ENCODE measurements around the gene OBP2B.
"Not testable (repeated sequence)": the region's sequence is repeated elsewhere in the genome, so short reads cannot be mapped to it uniquely, and the experiment has no call there.

The OBP2B gene

GRCh38 chr9:133221177-133221809 lies 12.2 kb upstream of the OBP2B start:
- H2BK5ac ChIP-seq (ENCODE audit: low read depth, low read length, poor library complexity, severe bottlenecking), result no peak overlapping the region
- no peak overlapping the region for H2AK5ac ChIP-seq (ENCODE audit: low read length, severe bottlenecking)
- no peaks in the 10 kb centered on the region for H3K9me3 ChIP-seq (ENCODE audit: control insufficient read depth, low read length)
- H3K9ac ChIP-seq (ENCODE audit: low read length), result no peak overlapping the region
- no peak overlapping the region for H2AFZ ChIP-seq (ENCODE audit: low read depth, low read length)
- peaks cover 37 to 61% of the 10 kb centered on the region in 2 experiments for H3K27me3 ChIP-seq (ENCODE audit: control insufficient read depth in 1 of 2, insufficient read depth in 1 of 2, low read length in 2 of 2)
- 75% methylated on average over 11 of the region's 12 CpGs for WGBS
- no peak overlapping the region for H4K8ac ChIP-seq (ENCODE audit: low read length)
- no peaks in the 10 kb centered on the region for H3K36me3 ChIP-seq (ENCODE audit: control insufficient read depth in 1 of 2, insufficient read depth in 2 of 2, low read depth in 1 of 2, low read length in 2 of 2)
- no peak overlapping the region for H3K27ac ChIP-seq (ENCODE audit: low read length, poor library complexity, severe bottlenecking)
- no peak overlapping the region for H4K91ac ChIP-seq (ENCODE audit: low read length)
- no peak overlapping the region for H3K4me3 ChIP-seq (ENCODE audit: insufficient read depth in 1 of 2, low read depth in 1 of 2, low read length in 2 of 2)
- no peak overlapping the region for H2BK15ac ChIP-seq (ENCODE audit: low read depth, poor library complexity, severe bottlenecking)
- H3K4ac ChIP-seq (ENCODE audit: low read depth in 1 of 2, low read length in 2 of 2), result no peak overlapping the region
- H2BK120ac ChIP-seq (ENCODE audit: low read depth, low read length), result no peak overlapping the region
- H3K18ac ChIP-seq (ENCODE audit: low read depth in 1 of 2, low read length in 2 of 2), result no peak overlapping the region
- DNase-seq, result no peak
- no peak overlapping the region for H3K14ac ChIP-seq (ENCODE audit: low read length in 2 of 2)
- no peaks in the 10 kb centered on the region for H3K4me1 ChIP-seq (ENCODE audit: control insufficient read depth, insufficient read depth, low read depth, low read length)
- no peak overlapping the region for H2BK12ac ChIP-seq (ENCODE audit: low read length in 2 of 2)
- no peak overlapping the region for H3K4me2 ChIP-seq (ENCODE audit: low read length, poor library complexity, severe bottlenecking)
- H3K23ac ChIP-seq (ENCODE audit: low read length in 2 of 2), result no peak overlapping the region
- H3K79me1 ChIP-seq (replicated peaks; ENCODE audit: low read length, poor library complexity, severe bottlenecking), result no peaks in the 10 kb centered on the region

- not testable (repeated sequence) for H3K18ac ChIP-seq (ENCODE audit: low read depth in 1 of 2, low read length in 2 of 2); H3K27ac ChIP-seq (ENCODE audit: low read length, poor library complexity, severe bottlenecking); H2BK12ac ChIP-seq (ENCODE audit: low read length in 2 of 2); H2BK15ac ChIP-seq (ENCODE audit: low read depth, poor library complexity, severe bottlenecking); H3K79me1 ChIP-seq (replicated peaks; ENCODE audit: low read length, poor library complexity, severe bottlenecking); H3K4me2 ChIP-seq (ENCODE audit: low read length, poor library complexity, severe bottlenecking); DNase-seq; H2BK5ac ChIP-seq (ENCODE audit: low read depth, low read length, poor library complexity, severe bottlenecking); H2AK5ac ChIP-seq (ENCODE audit: low read length, severe bottlenecking); H3K36me3 ChIP-seq (ENCODE audit: control insufficient read depth in 1 of 2, insufficient read depth in 2 of 2, low read depth in 1 of 2, low read length in 2 of 2); H2AFZ ChIP-seq (ENCODE audit: low read depth, low read length); H2BK120ac ChIP-seq (ENCODE audit: low read depth, low read length); H3K4me3 ChIP-seq (ENCODE audit: insufficient read depth in 1 of 2, low read depth in 1 of 2, low read length in 2 of 2); H3K4me1 ChIP-seq (ENCODE audit: control insufficient read depth, insufficient read depth, low read depth, low read length); H3K23ac ChIP-seq (ENCODE audit: low read length in 2 of 2); H3K9me3 ChIP-seq (ENCODE audit: control insufficient read depth, low read length); H3K4ac ChIP-seq (ENCODE audit: low read depth in 1 of 2, low read length in 2 of 2); H3K9ac ChIP-seq (ENCODE audit: low read length); H4K8ac ChIP-seq (ENCODE audit: low read length); H3K14ac ChIP-seq (ENCODE audit: low read length in 2 of 2); H4K91ac ChIP-seq (ENCODE audit: low read length)
- H3K27me3 ChIP-seq (ENCODE audit: control insufficient read depth in 1 of 2, insufficient read depth in 1 of 2, low read length in 2 of 2), result peaks cover 20 to 44% of the 10 kb centered on the region in 2 experiments
- WGBS, result 79% methylated on average over 18 of the region's 19 CpGs
These were observed 9.3 kb upstream of the OBP2B start for GRCh38 chr9:133218049-133218975.

GRCh38 chr9:133217333-133217988 lies 8.4 kb upstream of the OBP2B start:
- not testable (repeated sequence) for H3K4ac ChIP-seq (ENCODE audit: low read depth in 1 of 2, low read length in 2 of 2); H2BK12ac ChIP-seq (ENCODE audit: low read length in 2 of 2); H3K9ac ChIP-seq (ENCODE audit: low read length); H3K4me3 ChIP-seq (ENCODE audit: insufficient read depth in 1 of 2, low read depth in 1 of 2, low read length in 2 of 2); H3K4me2 ChIP-seq (ENCODE audit: low read length, poor library complexity, severe bottlenecking); H3K36me3 ChIP-seq (ENCODE audit: control insufficient read depth in 1 of 2, insufficient read depth in 2 of 2, low read depth in 1 of 2, low read length in 2 of 2); H3K23ac ChIP-seq (ENCODE audit: low read length in 2 of 2); H2BK5ac ChIP-seq (ENCODE audit: low read depth, low read length, poor library complexity, severe bottlenecking); H3K9me3 ChIP-seq (ENCODE audit: control insufficient read depth, low read length); H2AK5ac ChIP-seq (ENCODE audit: low read length, severe bottlenecking); H3K4me1 ChIP-seq (ENCODE audit: control insufficient read depth, insufficient read depth, low read depth, low read length); H3K18ac ChIP-seq (ENCODE audit: low read depth in 1 of 2, low read length in 2 of 2); H3K79me1 ChIP-seq (replicated peaks; ENCODE audit: low read length, poor library complexity, severe bottlenecking); DNase-seq; H2AFZ ChIP-seq (ENCODE audit: low read depth, low read length); H3K27ac ChIP-seq (ENCODE audit: low read length, poor library complexity, severe bottlenecking); H2BK15ac ChIP-seq (ENCODE audit: low read depth, poor library complexity, severe bottlenecking); H4K8ac ChIP-seq (ENCODE audit: low read length); H4K91ac ChIP-seq (ENCODE audit: low read length); H2BK120ac ChIP-seq (ENCODE audit: low read depth, low read length)
- Histone ChIP-seq H3K14ac (ENCODE audit: low read length in 2 of 2) (peak overlapping the region in 1 of 2 experiments; percentile 41), H3K27me3 (ENCODE audit: control insufficient read depth in 1 of 2, insufficient read depth in 1 of 2, low read length in 2 of 2) (peaks cover 15 to 45% of the 10 kb centered on the region in 2 experiments)
- 83% methylated on average over 10 of the region's 12 CpGs for WGBS

GRCh38 chr9:133214276-133214675 lies 5.2 kb upstream of the OBP2B start:
- H3K23ac ChIP-seq (ENCODE audit: low read length in 2 of 2); H2BK15ac ChIP-seq (ENCODE audit: low read depth, poor library complexity, severe bottlenecking); H4K8ac ChIP-seq (ENCODE audit: low read length); DNase-seq; H3K9ac ChIP-seq (ENCODE audit: low read length); H2BK120ac ChIP-seq (ENCODE audit: low read depth, low read length); H3K27ac ChIP-seq (ENCODE audit: low read length, poor library complexity, severe bottlenecking); H3K79me1 ChIP-seq (replicated peaks; ENCODE audit: low read length, poor library complexity, severe bottlenecking); H2AFZ ChIP-seq (ENCODE audit: low read depth, low read length); H3K4ac ChIP-seq (ENCODE audit: low read depth in 1 of 2, low read length in 2 of 2); H3K14ac ChIP-seq (ENCODE audit: low read length in 2 of 2); H2BK12ac ChIP-seq (ENCODE audit: low read length in 2 of 2); H3K4me3 ChIP-seq (ENCODE audit: insufficient read depth in 1 of 2, low read depth in 1 of 2, low read length in 2 of 2); H2BK5ac ChIP-seq (ENCODE audit: low read depth, low read length, poor library complexity, severe bottlenecking); H4K91ac ChIP-seq (ENCODE audit: low read length); H2AK5ac ChIP-seq (ENCODE audit: low read length, severe bottlenecking); H3K4me2 ChIP-seq (ENCODE audit: low read length, poor library complexity, severe bottlenecking); H3K36me3 ChIP-seq (ENCODE audit: control insufficient read depth in 1 of 2, insufficient read depth in 2 of 2, low read depth in 1 of 2, low read length in 2 of 2); H3K4me1 ChIP-seq (ENCODE audit: control insufficient read depth, insufficient read depth, low read depth, low read length); H3K18ac ChIP-seq (ENCODE audit: low read depth in 1 of 2, low read length in 2 of 2); H3K9me3 ChIP-seq (ENCODE audit: control insufficient read depth, low read length): not testable (repeated sequence)
- 23% methylated on average over 4 of the region's 4 CpGs for WGBS
- peaks cover 34 to 53% of the 10 kb centered on the region in 2 experiments for H3K27me3 ChIP-seq (ENCODE audit: control insufficient read depth in 1 of 2, insufficient read depth in 1 of 2, low read length in 2 of 2)
